MM.1S (cell line): ENCODE data around the gene SOD1.

Source experiments
- DNase-seq: peaks from one replicate; pipeline ENCODE4 v3.0.0-alpha.2; 2015
- H2AFZ ChIP-seq: fragments of 300-600 bp; sonication (generic); 2 replicates; pipeline ENCODE4 v1.6.0; 2016; ENCODE audit warnings: antibody characterized with exemption, low read length
- H3F3A ChIP-seq: fragments of 300-600 bp; sonication (generic); 2 replicates; pipeline ENCODE4 v1.6.1; 2016; ENCODE audit warnings: mild to moderate bottlenecking, antibody characterized with exemption, low read length, moderate library complexity, mixed read lengths; ENCODE audit not compliant: insufficient read depth
- H3K27ac ChIP-seq: fragments of 300-600 bp; sonication (generic); 2 replicates; pipeline ENCODE4 v1.5.1; 2016; ENCODE audit warnings: mild to moderate bottlenecking, low read length
- H3K27me3 ChIP-seq: fragments of 300-600 bp; sonication (generic); replicated peaks from 2 replicates; pipeline ENCODE4 v1.6.0; 2016; ENCODE audit warnings: low read length; ENCODE audit not compliant: insufficient read depth
- H3K36me3 ChIP-seq: fragments of 300-600 bp; sonication (generic); replicated peaks from 2 replicates; pipeline ENCODE4 v1.6.1; 2016; ENCODE audit warnings: mild to moderate bottlenecking, low read length, mixed read lengths; ENCODE audit not compliant: insufficient read depth
- H3K4me1 ChIP-seq: fragments of 300-600 bp; sonication (generic); 2 replicates; pipeline ENCODE4 v1.6.1; 2016; ENCODE audit warnings: low read length, mixed read lengths
- H3K4me2 ChIP-seq: fragments of 300-600 bp; sonication (generic); 2 replicates; pipeline ENCODE4 v1.6.0; 2016; ENCODE audit warnings: low read depth, low read length
- H3K4me3 ChIP-seq: fragments of 300-600 bp; sonication (generic); 2 replicates; pipeline ENCODE4 v1.5.1; 2016; ENCODE audit warnings: low read length, mixed read lengths
- H3K79me2 ChIP-seq: fragments of 300-600 bp; sonication (generic); 2 replicates; pipeline ENCODE4 v1.6.1; 2016; ENCODE audit warnings: mixed run types, low read length, mixed read lengths
- H3K9ac ChIP-seq: fragments of 300-600 bp; sonication (generic); 2 replicates; pipeline ENCODE4 v1.6.1; 2016; ENCODE audit warnings: low read length, mixed read lengths
- H3K9me2 ChIP-seq: fragments of 300-600 bp; sonication (generic); replicated peaks from 2 replicates; pipeline ENCODE4 v1.6.1; 2016; ENCODE audit warnings: mild to moderate bottlenecking, low read length, mixed read lengths; ENCODE audit not compliant: insufficient read depth
- H3K9me3 ChIP-seq: fragments of 300-600 bp; sonication (generic); replicated peaks from 2 replicates; pipeline ENCODE4 v1.6.1; 2016; ENCODE audit warnings: mild to moderate bottlenecking, low read length, mixed read lengths; ENCODE audit not compliant: insufficient read depth
- H4K20me1 ChIP-seq: fragments of 300-600 bp; sonication (generic); 2 replicates; pipeline ENCODE4 v1.6.1; 2016; ENCODE audit warnings: mild to moderate bottlenecking, low read length, moderate library complexity, mixed read lengths; ENCODE audit not compliant: insufficient read depth
- EZH2 ChIP-seq: fragments of 300-600 bp; sonication (generic); optimal IDR thresholded peaks from 2 replicates; pipeline ENCODE3; 2017; ENCODE audit warnings: low read depth, mild to moderate bottlenecking, antibody characterized with exemption, low read length, mixed read lengths
- EZH2phosphoT487 ChIP-seq: fragments of 300-600 bp; sonication (generic); IDR thresholded peaks from 2 replicates; pipeline ENCODE4 v1.6.1; 2018; ENCODE audit warnings: antibody characterized with exemption, low read length
- TF ChIP-seq, protein P1 (sequence below): fragments of 300-600 bp; sonication (generic); IDR thresholded peaks from 2 replicates; pipeline ENCODE4 v1.5.1; 2016; ENCODE audit warnings: antibody characterized with exemption, low read length, mixed read lengths

SOD1 gene

DNA sequence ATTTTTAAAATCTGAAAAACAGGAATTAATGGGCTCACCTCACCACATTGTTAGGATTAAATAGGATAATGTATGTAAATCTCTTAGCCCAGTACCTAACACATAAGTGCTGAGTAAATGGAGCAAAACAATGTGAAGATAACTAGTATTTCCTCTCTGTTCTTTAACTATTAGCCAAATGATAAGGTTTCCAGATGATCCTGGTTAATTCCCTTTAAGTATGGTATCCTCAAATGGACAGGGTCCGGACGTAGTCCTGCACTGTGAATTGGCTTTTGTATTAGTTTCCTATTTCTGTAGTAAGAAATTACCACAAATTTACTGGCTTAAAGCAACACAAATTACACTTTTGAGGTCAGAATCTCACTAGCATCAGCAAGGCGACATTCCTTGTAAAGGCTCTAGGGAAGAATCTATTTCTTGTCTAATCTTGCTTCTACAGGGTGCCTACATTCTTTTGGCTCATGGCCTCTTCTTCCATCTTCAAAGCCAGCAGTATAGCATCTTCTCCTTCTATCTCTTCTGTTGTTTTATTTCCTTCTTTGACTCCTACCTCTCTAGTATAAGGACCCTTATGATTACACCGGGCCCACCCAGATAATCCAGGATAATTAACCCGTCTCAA lies 55.4 kb downstream of the SOD1 start:
- H3K27ac ChIP-seq: no peak overlapping the region
- no peaks in the 10 kb centered on the region for H3K9me3 ChIP-seq
- H3K4me1 ChIP-seq: no peaks in the 10 kb centered on the region
- H3K9me2 ChIP-seq: no peaks in the 10 kb centered on the region
- H3K4me2 ChIP-seq: no peak overlapping the region
- no peak overlapping the region for H3K4me3 ChIP-seq
- no peaks in the 10 kb centered on the region for H3F3A ChIP-seq
- no peak overlapping the region for H3K9ac ChIP-seq
- H3K36me3 ChIP-seq: no peaks in the 10 kb centered on the region
- TF ChIP-seq, protein P1, sequence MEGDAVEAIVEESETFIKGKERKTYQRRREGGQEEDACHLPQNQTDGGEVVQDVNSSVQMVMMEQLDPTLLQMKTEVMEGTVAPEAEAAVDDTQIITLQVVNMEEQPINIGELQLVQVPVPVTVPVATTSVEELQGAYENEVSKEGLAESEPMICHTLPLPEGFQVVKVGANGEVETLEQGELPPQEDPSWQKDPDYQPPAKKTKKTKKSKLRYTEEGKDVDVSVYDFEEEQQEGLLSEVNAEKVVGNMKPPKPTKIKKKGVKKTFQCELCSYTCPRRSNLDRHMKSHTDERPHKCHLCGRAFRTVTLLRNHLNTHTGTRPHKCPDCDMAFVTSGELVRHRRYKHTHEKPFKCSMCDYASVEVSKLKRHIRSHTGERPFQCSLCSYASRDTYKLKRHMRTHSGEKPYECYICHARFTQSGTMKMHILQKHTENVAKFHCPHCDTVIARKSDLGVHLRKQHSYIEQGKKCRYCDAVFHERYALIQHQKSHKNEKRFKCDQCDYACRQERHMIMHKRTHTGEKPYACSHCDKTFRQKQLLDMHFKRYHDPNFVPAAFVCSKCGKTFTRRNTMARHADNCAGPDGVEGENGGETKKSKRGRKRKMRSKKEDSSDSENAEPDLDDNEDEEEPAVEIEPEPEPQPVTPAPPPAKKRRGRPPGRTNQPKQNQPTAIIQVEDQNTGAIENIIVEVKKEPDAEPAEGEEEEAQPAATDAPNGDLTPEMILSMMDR: no peak
- no peak for TF ChIP-seq EZH2
- no peak for TF ChIP-seq EZH2phosphoT487
- H3K27me3 ChIP-seq: no peaks in the 10 kb centered on the region
- H4K20me1 ChIP-seq: peaks cover 88% of the 10 kb centered on the region
- peaks cover 98% of the 10 kb centered on the region for H3K79me2 ChIP-seq
- no peak for DNase-seq
- H2AFZ ChIP-seq: no peak overlapping the region

DNA sequence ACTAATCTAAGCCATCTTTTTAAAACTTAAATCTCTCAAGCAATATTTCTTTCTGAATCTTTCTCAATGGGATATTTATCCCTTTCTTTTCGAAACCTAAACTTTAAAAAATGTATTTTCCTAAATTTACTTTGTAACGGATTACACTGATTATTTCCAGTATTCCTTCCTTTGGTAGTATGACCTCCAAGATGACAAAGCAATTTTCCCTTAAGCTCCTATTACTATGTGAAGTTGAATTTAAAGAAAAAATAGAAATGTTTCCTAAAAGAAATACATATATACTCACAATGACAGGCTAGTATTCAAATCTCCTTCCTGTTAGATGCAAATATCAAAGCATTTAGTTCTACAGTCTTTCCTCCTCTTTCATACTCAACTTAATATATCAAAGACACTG lies 56.6 kb downstream of the SOD1 start:
- H2AFZ ChIP-seq: no peak overlapping the region
- no peak overlapping the region for H3K4me2 ChIP-seq

More for the DNA sequence above, 56.6 kb downstream of the SOD1 start:
- H3K9me3 ChIP-seq: no peaks in the 10 kb centered on the region
- no peak overlapping the region for H3K4me3 ChIP-seq
- H3K4me1 ChIP-seq: no peaks in the 10 kb centered on the region
- H3K27me3 ChIP-seq: no peaks in the 10 kb centered on the region
- H3K36me3 ChIP-seq: no peaks in the 10 kb centered on the region
- no peaks in the 10 kb centered on the region for H3F3A ChIP-seq
- H3K27ac ChIP-seq: no peak overlapping the region
- no peak for TF ChIP-seq EZH2
- TF ChIP-seq, protein P1: no peak
- TF ChIP-seq EZH2phosphoT487: no peak
- no peaks in the 10 kb centered on the region for H3K9me2 ChIP-seq
- H3K9ac ChIP-seq: no peak overlapping the region
- no peak for DNase-seq
- H3K79me2 ChIP-seq: peaks cover 98% of the 10 kb centered on the region
- H4K20me1 ChIP-seq: peaks cover 90% of the 10 kb centered on the region
